HG03097 (cell line): ENCODE measurements around the gene ELMO3.

Source experiments
- ATAC-seq: cut with Tn5 transposase; IDR thresholded peaks from one replicate; pipeline ENCODE4 v1.9.1; 2021; ENCODE audit not compliant: unreplicated experiment, low FRiP score

Gene ELMO3

GRCh38 chr16:67252609-67253497, 53.9 kb downstream of the ELMO3 start:
- ATAC-seq = no peak
